H1 (cell line): Measurements from ENCODE around the gene TRDN. TPM values are rescaled to one million over a fixed set of nuclear protein-coding genes. Genes with fewer than 3 reads are reported as not detected.

Experiments used
- GABPA ChIP-seq: IDR thresholded peaks from 2 replicates; pipeline ENCODE4 v1.6.1; 2011; ENCODE audit warnings: mild to moderate bottlenecking, low read length, moderate library complexity, borderline replicate concordance; ENCODE audit not compliant: insufficient read depth
- NRF1 ChIP-seq: IDR thresholded peaks from 2 replicates; pipeline ENCODE4 v1.6.1; 2011; ENCODE audit warnings: mild to moderate bottlenecking, low read depth, low read length, improper control_type of control experiment
- TAF1 ChIP-seq: IDR thresholded peaks from 2 replicates; pipeline ENCODE4 v1.6.1; 2011; ENCODE audit warnings: mild to moderate bottlenecking, low read depth, low read length
- TAF7 ChIP-seq: optimal IDR thresholded peaks from 2 replicates; pipeline ENCODE3; 2011; ENCODE audit warnings: low read depth, mild to moderate bottlenecking, inconsistent platforms, low read length, moderate library complexity, borderline replicate concordance
- polyA plus RNA-seq, 7 experiments: library from polyadenylated mRNA; depleted of rRNA in 3 of 7; stranded (reverse) in 5 of 7; unstranded in 2 of 7; fragments of >200 nt in 5 of 7; fragments of 200-250 nt in 2 of 7; gene quantifications; 1 replicate in 5 of 7; 2 replicates in 1 of 7; 4 replicates in 1 of 7; pipeline versions ENCODE4 v1.2.1 to v1.2.3, GENCODE V29; 2011 to 2013; ENCODE audit warnings: missing spikeins in 2 of 7, mixed read lengths in 2 of 7
- total RNA-seq: library from RNA; stranded (reverse); fragmentation: NEBNext Ultra II Directional; extraction: Animal tissue kit (Norgen Biotek cat#: 25700); gene quantifications from 2 replicates; pipeline ENCODE4 v1.2.1, GENCODE V29; 2021

TRDN gene
- total and polyA plus RNA-seq, 2 of the 8 experiments (the other 6 are each of a cell fraction or from before 2014, with no cell fraction given): 1.6 to 41.6 TPM

GRCh38 chr6:123507582-123507981, 129.2 kb downstream of the TRDN start (continued):
- no peak for TF ChIP-seq GABPA
- TF ChIP-seq TAF7: no peak
- no peak for TF ChIP-seq TAF1
- no peak for TF ChIP-seq NRF1
